GM12878 (cell line): ENCODE results near the gene SLC7A1. TPM values are rescaled to one million over a fixed set of nuclear protein-coding genes. Genes with fewer than 3 reads are reported as not detected.

Experiments used
- CTCF ChIP-seq, 3 experiments: IDR thresholded peaks in 2 of 3; conservative IDR thresholded peaks in 1 of 3; 2 replicates each; pipeline ENCODE4 v1.5.1; 2011; ENCODE audit warnings: low read depth in 3 of 3, low read length in 3 of 3, mild to moderate bottlenecking in 3 of 3, control low read depth in 2 of 3, moderate library complexity in 2 of 3, inconsistent platforms in 1 of 3, mixed read lengths in 1 of 3; ENCODE audit not compliant: control insufficient read depth in 2 of 3, insufficient read depth in 1 of 3; ENCODE audit errors: extremely low read depth in 1 of 3
- E2F4 ChIP-seq: IDR thresholded peaks from 2 replicates; pipeline ENCODE4 v1.6.1; 2012; ENCODE audit warnings: low read depth, low read length, improper control_type of control experiment
- IKZF1 ChIP-seq: fragments of 450-650 bp; conservative IDR thresholded peaks from 2 replicates; pipeline ENCODE4 v1.6.1; 2017; ENCODE audit warnings: antibody characterized with exemption, mild to moderate bottlenecking
- MTA2 ChIP-seq: fragments of 450-650 bp; IDR thresholded peaks from 2 replicates; pipeline ENCODE4 v1.6.1; 2016; ENCODE audit warnings: low read depth, mild to moderate bottlenecking, moderate library complexity
- NKRF ChIP-seq: fragments of 450-650 bp; conservative IDR thresholded peaks from 2 replicates; pipeline ENCODE4 v1.6.1; 2017; ENCODE audit warnings: mild to moderate bottlenecking, moderate library complexity
- PBX3 ChIP-seq: IDR thresholded peaks from 2 replicates; pipeline ENCODE4 v1.6.1; 2011; ENCODE audit warnings: mild to moderate bottlenecking, low read depth, low read length, moderate library complexity; ENCODE audit not compliant: insufficient replicate concordance
- PRDM15 ChIP-seq: fragments of 450-650 bp; formaldehyde crosslinking; IDR thresholded peaks from 2 replicates; pipeline ENCODE4 v1.4.0; 2020; ENCODE audit warnings: mild to moderate bottlenecking, moderate library complexity
- SMAD1 ChIP-seq: fragments of 450-650 bp; IDR thresholded peaks from 2 replicates; pipeline ENCODE4 v1.6.1; 2018; ENCODE audit warnings: mild to moderate bottlenecking, low read depth; ENCODE audit not compliant: partially characterized antibody
- SMARCA5 ChIP-seq: fragments of 450-650 bp; IDR thresholded peaks from 2 replicates; pipeline ENCODE4 v1.6.1; 2017; ENCODE audit warnings: mild to moderate bottlenecking
- SMC3 ChIP-seq: IDR thresholded peaks from 2 replicates; pipeline ENCODE4 v1.6.1; 2011; ENCODE audit warnings: low read length, improper control_type of control experiment, borderline replicate concordance
- SREBF1 ChIP-seq: IDR thresholded peaks from 2 replicates; pipeline ENCODE4 v1.6.1; 2012; ENCODE audit warnings: mild to moderate bottlenecking, low read length
- USF2 ChIP-seq: IDR thresholded peaks from 2 replicates; pipeline ENCODE4 v1.6.1; 2011; ENCODE audit warnings: low read depth, low read length, improper control_type of control experiment, borderline replicate concordance
- YBX1 ChIP-seq: fragments of 450-650 bp; IDR thresholded peaks from 2 replicates; pipeline ENCODE4 v1.6.1; 2016; ENCODE audit warnings: antibody characterized with exemption
- ZBED1 ChIP-seq: IDR thresholded peaks from 2 replicates; pipeline ENCODE4 v1.6.1; 2016; ENCODE audit warnings: borderline replicate concordance
- ZZZ3 ChIP-seq: IDR thresholded peaks from 2 replicates; pipeline ENCODE4 v1.6.1; 2011; ENCODE audit warnings: low read depth; ENCODE audit not compliant: control insufficient read depth, insufficient read length
- polyA plus RNA-seq, 11 experiments: library from polyadenylated mRNA; depleted of rRNA in 4 of 11; unstranded in 6 of 11; stranded (reverse) in 5 of 11; fragments of >200 nt; fragmentation: Nextera tagmentation in 4 of 11; fragmentation: Illumina TruSeq in 1 of 11; extraction: Ambion mirVana in 4 of 11; extraction: Trizol in 1 of 11; gene quantifications; 1 replicate in 1 of 11; 2 replicates in 10 of 11; pipeline versions ENCODE4 v1.2.1 to v1.2.3, GENCODE V29; 2011 to 2016; ENCODE audit warnings: inconsistent platforms in 2 of 11, missing spikeins in 2 of 11, low read depth in 1 of 11
- total RNA-seq, 4 experiments: library from RNA; depleted of rRNA in 3 of 4; stranded (reverse); fragments of >200 nt in 3 of 4; fragmentation: Illumina TruSeq in 1 of 4; extraction: Trizol in 1 of 4; gene quantifications; 2 replicates each; pipeline versions ENCODE4 v1.2.1 to v1.2.3, GENCODE V29; 2013 to 2021

The SLC7A1 gene
- total and polyA plus RNA-seq, 10 of the 15 experiments (the other 5 are each of a cell fraction or from before 2014, with no cell fraction given): 6.4 to 91.7 (median 23.4) TPM

- 0 out of 6 replicates have a peak, but pooled peaks of 1 of the 3 experiments have one; percentile 16 for TF ChIP-seq CTCF (IDR thresholded peaks at IDR 0.05 in 2 of 3, conservative IDR thresholded peaks at IDR 0.05 in 1 of 3; ENCODE audit: control insufficient read depth in 2 of 3, extremely low read depth in 1 of 3, insufficient read depth in 1 of 3, low read depth in 3 of 3, low read length in 3 of 3)
- no peak for TF ChIP-seq MTA2
- TF ChIP-seq SMAD1: no peak
- TF ChIP-seq SMC3: no peak
- no peak for TF ChIP-seq SMARCA5
- TF ChIP-seq IKZF1: peak; percentile 10
- no peak for TF ChIP-seq PBX3
- TF ChIP-seq ZBED1: no peak
- 0 out of 2 replicates have a peak, but pooled peaks have one; percentile 23 for TF ChIP-seq E2F4
- TF ChIP-seq PRDM15 (CRISPR knock-in tag): no peak
- no peak for TF ChIP-seq YBX1
- TF ChIP-seq SREBF1: no peak
- no peak for TF ChIP-seq USF2
- no peak for TF ChIP-seq ZZZ3
- no peak for TF ChIP-seq NKRF
Measured at GRCh38 chr13:29595380-29596063, at the start of gene SLC7A1 (continued).
